Measurements from ENCODE around the gene NOXRED1.

GRCh38 chr14:77344377-77344996, 78.8 kb downstream of the NOXRED1 start:
- no peak for TF ChIP-seq CTCF (IDR thresholded peaks at IDR 0.05)
- TF ChIP-seq POLR2A (IDR thresholded peaks at IDR 0.05) = no peak

All from heart left ventricle (tissue), 13 donors.